ENCODE results near the gene BBS9.

DNA sequence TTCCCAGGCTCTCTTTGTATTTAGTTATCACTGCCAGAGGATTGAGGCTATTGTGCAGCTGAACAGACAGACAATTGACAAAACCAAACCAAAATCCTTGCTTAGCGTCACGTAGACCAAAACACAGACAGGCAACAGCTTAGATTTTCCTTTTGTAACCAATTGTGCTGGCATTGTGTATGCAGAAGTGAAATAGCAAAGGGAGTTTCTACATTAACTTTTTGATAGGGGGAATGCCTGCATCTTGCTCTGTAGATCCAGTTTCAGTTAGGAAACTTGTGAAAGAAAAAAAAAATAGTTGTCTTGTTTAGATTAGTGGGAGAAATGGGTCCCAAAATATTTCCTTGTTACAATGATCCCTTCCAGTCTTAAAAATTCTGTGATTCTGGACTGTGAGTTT, 333.8 kb downstream of the BBS9 start:
- TF ChIP-seq CTCF (IDR thresholded peaks at IDR 0.05) (no peak), ZFX (IDR thresholded peaks at IDR 0.05; ENCODE audit: borderline replicate concordance) (no peak)
